NOMO-1 treated with dmso at 0.1 percent for 144 hours (cell line): Measurements from ENCODE around the gene RCN2.
A peak's percentile ranks its signal among the peaks of the same experiment; 100 is the strongest.

Experiments used
- DNase-seq: peaks from one replicate; lab custom pipeline; 2025; ENCODE audit not compliant: unreplicated experiment; lab: John Stamatoyannopoulos, UW

The RCN2 gene

DNA sequence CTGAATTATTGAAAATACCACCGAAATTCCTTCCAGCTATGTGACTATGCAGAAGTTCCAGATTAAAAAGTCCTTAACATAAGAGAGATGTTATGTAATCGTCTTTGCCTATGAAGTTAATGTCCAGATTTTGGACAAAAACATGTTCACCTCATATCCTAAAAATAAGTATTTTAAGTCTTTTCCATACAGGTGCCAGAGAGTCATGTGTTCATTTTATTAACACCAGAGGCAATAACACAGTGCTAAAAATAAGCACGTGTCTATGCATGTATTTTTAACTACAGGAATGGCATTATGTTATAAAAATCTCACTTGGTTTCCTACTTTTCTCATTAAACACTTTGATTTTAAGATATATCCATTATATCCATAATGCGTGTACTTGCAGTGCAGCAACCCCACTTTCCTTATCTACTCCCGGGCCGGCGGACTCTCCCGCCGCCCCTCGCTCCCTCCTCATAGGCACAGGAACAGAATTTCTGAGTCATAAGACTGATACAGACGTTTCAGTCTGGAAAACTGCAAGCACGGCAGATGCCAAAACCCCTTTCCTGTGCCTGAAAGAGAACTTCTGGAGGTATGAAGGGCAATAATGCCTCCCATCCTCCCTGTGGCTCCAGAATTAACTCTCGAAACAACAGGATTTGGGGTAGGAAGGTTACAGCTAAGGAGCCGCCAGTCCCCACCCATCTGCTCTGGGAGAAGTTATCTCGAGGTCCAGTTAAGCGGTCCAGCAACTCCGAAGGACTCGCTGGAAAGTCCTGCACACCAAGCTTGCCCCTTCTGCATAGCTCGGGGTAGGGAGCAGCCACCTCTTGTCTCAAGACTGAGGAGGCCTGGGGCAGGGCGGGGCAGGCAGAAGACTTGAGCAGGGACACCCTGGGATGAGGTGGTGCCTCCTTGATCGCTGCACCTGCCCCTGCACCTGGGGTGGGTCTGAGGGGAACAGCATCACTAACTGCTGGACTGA, 41.1 kb downstream of the RCN2 start:
- DNase-seq, result no peak

DNA sequence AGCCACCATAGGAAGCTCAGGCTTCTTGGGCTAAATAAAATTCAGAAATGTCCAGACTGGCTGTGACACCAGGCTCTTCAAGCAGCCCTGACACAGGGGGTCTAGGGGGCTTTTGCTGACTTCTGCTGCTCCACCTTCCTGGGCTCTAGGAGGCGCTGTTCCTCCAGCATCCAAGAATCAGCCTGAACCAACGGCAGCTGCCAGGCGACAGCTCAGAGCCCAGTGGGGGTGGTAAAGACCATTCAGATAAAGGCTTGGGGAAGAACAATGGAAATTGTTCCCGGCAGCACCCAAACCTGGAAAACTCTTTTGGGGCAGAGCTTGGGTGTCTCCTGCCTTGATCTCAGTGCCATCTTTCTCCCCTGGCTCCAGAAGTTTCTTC, 41.8 kb downstream of the RCN2 start:
- DNase-seq, result peak; percentile 18

DNA sequence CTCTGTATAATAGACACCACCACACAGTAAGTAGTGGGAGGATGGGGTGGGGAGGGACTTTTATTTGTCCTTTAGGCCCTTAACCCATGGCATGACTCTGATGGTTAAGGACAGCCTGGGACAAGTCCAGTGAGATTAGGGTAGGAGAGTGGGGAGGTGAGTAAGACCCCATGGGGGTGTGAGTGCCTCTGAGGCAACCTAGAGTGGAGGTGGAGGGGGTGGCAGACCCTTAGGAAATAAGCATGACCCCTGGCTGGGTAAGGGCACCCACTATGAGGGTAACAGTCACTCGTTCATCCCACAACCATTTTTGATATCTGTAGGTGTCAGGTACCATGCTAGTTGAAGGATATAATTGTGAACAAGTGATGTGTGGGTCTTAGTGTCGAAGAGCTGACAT, 42.4 kb downstream of the RCN2 start:
- no peak for DNase-seq

DNA sequence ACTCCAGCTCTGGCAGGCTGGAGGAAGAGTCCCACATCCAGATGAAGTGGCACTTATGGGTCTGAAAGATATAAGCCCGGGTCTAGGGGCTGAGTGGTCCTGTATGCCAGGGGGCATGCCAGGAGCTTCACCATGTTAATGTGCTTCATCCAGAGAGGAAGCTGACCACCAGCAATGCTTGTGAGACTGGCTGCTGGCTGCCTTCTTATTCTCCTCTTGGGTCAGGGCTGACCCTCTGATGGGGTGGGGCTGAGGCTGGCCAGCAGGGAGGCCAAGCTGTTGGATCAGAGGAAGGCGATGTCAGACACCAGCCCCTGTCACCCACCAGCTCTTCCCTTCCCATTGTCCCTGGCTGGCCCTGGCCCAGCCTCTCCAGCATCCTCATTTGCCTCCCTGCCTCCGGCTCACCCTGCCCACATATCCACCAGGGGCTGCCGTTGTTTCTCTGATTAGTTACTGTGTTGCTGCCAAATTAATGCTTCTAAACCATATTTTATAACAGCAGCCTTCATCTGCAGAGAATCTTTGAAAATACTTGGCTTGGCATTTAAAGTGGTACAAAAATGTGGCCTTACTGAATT, 43.0 kb downstream of the RCN2 start:
- DNase-seq, result no peak

DNA sequence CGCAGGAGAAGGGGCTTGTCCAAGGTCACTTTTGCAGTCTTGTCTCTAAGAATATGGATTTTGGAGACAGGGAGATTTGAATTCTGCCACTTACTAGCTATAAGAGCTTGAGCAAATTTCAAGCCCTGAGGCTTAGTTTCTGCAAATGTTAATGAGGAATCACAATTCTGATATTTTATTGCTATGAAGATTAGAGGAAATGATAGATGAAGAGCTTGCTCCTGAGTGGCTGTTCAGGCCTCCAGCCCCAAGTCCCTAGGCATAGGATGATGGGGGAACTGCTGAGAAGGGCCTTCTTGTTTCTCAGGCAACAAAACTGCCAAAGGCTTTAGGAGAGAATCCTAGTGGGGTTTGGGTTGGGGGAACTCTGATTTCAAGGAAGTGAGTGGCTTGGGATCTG, 44.6 kb downstream of the RCN2 start:
- no peak for DNase-seq

DNA sequence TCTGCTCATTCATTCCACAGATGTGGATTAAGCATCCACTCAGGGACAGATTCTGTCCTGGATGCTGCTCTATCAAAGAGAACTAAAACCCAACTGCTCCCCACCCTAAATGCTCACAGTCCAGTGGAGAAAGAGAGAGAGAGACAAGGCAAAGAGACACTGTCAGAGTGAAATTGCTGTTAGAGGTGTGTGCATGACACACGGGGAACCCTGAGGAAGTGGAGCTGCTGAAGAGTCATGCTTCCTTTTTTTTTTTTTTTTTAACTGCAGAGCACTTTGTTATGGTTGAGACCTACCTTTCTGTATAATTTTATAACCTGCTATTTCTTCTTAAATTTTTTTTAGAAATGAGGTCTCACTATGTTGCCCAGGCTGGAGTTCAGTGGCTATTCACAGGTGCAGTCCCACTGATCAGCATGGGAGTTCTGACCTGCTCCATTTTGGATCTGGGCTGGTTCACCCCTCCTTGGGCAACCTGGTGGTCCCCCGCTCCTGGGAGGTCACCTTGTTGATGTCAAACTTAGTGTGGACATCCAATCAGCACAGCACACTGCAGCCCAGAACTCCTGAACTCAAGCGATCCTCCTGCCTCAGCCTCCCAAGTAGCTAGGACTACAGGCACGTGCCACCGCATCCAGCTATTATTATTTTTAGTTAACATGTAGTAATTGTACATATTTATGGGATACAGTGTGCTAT, 45.2 kb downstream of the RCN2 start:
- peak; percentile 49 for DNase-seq

DNA sequence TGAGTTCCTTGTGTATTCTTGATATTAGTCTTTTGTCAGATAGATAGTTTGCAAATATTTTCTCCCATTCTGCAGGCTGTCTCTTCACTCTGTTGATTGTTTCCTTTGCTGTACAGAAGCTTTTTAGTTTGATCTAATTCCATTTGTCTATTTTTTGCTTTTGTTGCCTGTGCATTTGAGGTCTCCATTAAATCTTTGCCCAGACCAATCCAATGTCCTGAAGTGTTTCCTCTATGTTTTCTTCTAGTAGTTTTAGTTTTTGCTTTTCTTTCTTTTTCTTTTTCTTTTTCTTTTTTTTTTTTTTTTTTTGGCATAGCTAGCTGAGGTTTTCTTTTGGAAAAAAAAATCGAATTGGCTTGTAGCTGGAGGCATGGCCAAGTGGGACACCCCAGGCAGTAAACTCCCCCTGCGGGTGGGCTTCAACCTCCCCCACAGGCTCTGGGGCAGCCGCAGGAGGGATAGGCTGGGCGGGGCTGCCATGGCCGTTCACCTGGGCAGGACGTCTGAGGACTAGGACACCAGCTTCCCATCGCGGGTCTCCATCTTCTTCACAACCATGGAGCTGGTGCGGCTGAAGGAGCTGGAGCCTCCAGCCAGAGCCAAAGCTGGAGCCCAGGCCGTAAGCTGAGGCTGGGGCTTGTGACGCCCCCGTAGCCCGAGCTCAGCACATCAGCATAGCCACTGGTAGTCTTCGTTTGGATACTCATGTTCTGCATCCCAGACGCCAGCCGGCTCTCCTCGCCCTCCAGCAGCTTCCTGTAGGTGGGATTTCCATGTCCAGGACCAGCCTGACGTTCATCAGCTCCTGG, 47.2 kb downstream of the RCN2 start:
- no peak for DNase-seq

DNA sequence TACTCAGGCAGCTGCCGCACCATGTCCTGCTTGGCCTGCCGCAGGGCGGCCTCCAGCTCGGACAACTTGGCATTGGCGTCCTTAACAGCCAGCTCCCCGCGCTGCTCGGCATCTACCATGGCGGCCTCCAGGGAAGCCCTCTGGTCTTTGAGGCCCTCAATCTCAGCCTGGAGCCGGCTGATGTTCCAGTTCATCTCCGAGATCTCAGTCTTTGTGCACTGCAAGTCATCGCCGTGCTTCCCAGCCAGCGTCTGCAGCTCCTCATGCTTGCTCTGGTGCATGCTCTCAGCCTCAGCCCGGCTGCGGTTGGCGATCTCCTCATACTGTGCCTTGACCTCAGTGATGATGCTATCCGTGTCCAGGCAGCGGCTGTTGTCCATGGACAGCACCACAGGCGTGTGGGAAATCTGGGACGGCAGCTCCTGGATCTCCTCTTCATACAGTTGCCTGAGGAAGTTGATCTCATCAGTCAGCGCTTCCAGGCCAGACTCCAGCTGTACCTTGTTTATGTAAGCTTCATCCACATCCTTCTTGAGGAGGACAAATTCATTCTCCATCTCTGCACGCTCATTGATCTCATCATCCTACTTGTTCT, 47.9 kb downstream of the RCN2 start:
- no peak for DNase-seq

DNA sequence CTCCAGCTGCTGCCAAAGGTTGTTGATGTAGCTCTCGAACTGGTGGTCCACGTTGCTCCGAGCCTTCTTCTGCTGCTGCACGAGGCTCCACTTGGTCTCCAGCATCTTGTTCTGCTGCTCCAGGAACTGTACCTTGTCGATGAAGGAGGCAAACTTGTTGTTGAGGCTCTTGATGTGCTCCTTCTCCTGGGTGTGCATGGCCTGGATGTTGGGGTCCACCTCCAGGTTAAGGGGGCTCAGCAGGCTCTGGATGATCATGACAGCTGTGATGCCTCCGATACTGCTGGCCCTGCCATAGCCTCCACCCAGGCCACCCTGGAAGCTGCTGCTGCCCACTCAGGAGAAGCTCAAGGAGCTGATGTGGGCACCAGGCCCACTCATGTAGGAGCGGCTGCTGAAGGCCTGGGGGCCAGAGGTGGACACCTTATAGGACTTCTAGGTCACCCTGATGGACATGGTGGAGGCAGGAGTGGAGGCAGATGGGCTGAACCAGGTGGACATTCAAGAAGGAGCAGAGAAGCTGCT, 48.5 kb downstream of the RCN2 start:
- no peak for DNase-seq

DNA sequence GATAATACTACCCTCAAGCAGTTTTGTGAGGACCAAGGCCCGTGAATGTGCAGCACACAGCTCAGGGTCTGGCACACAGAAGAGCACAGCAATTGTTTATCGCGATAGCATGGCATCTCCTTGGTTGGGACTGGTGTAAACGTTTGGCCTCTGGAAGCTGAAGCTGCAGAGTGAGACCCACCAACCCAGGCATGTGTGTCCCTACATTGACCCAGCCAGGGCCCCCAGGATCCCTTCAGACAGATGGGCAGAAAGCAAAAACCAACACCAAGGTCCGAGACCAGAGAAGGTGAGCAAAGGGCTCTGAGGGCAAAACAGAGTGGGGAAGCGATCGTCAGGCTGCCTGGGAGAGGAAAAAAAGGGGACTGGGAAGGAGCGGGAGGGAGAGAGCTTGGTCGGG, 50.8 kb downstream of the RCN2 start:
- no peak for DNase-seq

DNA sequence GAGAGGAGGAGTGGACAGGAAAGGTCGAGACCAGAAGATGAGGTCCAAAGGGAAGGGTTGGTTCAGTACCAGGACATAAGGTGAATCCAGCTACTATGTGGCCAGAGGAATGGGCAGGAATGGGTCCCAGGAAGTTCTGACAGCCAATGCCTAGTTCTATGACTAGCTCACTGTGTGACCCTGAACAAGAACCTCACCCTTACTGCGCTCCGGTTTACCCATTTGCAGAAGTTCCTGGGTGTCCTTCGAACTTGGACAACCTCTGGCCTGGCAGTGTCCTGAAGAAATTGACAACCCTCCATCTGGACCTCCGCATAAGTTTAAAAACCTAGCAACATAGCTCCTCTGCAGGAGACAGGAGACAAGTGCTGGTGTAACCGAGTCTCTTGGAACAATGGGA, 51.2 kb downstream of the RCN2 start:
- no peak for DNase-seq

DNA sequence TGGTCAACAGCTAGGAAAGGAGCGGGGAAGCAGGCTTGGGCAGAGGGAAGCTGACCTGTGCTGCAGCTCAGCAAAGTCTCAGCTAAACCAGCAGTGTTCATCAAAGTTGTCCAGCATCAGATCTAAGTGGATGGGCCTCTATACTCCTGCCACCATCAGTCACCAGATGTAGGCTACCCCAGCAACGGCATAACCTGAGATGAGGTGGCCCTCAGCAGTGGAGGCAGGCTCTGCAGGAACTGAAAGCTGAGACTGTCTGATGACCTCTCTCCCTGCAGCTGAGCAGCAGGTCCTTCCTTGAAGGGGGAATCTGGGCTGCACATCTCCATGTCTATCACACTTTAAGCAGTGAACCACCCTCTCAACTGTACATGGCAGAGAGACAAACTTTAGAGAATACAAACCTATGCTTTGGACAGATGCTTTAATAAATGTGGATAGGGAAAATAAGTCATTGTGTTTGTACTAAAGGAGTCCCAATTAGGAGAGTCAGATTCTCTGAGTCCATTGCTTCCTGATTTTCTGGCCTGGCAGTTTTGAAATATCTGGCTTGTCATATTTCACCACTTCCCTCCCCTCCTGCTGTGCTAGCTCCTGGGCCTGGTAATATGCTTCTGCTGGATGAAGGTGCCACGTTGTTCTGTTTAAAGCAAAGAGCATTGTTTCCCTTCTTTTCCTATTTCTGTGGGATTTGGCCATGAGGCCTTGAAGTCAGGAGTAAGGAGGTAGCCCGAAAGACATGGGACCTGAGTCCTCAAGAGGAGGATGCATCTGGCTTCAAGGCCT, 52.2 kb downstream of the RCN2 start:
- peak; percentile 58 for DNase-seq

DNA sequence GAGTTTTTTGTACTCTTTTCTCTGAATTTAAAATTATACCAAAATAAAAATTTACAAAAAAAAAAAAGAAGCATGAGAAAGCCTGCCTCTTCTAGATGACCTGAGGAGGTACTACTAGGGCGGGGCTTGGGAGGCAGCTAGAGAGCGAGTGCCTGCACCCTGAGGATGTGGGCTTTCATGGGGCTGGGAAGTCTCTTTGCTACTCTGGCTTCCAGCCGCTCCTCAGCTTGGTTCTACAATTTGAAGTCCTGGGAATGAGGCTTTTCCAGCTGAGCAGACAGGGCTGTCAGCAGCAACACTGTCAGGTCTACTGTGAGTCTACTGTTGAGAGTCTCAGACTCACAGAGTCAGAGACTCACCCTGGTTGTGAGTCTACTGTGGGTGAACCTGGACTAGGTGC, 55.2 kb downstream of the RCN2 start:
- DNase-seq, result no peak

DNA sequence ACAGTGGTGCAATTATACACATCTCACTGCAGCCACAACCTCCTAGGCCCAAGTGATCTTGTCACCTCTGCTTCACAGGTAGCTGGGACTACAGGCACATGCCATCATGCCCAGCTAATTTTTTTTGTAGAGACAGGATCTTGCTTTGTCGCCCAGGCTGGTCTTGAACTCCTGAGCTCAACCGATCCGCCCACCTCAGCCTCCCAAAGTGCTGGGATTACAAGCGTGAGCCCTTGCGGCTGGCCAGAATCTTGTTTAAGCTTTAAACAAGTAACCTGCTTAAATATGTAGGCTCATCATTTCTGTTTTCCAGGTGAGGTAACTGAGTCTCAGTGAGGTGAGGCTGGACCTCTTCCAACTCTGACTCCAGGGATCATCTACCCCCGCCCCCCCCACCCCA, 55.7 kb downstream of the RCN2 start:
- no peak for DNase-seq

DNA sequence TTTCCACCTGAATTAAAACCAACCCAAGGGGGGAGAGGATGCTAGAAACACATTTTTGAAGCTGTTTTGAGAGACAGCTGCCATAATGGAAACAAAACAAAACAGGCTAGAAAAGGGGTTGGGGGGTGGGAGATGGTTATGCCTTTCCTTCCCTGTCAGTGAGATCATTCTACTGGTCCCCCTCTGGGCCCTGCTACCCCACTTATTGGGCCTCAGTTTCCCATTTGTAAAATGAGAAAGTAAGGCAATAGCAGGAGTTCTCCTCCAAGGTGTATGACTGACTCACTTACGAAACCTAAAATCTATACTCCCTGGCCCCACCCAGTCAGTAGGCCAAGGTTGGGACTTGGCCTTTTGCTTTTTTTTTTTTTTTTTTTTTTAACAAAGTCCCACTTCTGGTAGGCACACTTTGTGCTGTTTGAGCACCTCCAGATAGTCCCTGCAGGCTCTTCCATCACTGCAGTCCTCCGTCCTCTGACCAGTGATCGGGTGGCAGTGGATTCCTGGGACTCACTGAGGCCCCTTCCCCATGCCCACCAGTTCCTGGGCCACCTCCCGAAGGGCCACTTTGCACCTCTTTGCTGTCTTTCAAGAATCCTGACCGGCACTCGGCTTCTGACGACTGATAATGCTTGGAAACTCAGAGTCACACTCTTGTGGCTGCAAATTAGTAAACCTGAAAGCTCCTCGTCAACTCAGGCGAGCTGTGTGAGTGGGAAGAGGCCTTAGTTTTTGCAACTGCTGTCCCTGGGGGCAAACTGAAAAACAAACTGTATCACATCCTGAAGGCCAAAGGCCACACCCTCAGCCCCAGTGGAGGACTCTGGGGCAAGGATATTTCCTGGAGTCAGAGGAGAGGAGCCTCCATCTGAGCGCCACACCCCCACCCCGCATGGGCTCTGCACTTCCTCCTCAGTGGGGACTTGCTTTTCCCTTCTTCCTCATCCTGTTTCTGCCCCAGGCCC, 56.6 kb downstream of the RCN2 start:
- peak; percentile 90 for DNase-seq

DNA sequence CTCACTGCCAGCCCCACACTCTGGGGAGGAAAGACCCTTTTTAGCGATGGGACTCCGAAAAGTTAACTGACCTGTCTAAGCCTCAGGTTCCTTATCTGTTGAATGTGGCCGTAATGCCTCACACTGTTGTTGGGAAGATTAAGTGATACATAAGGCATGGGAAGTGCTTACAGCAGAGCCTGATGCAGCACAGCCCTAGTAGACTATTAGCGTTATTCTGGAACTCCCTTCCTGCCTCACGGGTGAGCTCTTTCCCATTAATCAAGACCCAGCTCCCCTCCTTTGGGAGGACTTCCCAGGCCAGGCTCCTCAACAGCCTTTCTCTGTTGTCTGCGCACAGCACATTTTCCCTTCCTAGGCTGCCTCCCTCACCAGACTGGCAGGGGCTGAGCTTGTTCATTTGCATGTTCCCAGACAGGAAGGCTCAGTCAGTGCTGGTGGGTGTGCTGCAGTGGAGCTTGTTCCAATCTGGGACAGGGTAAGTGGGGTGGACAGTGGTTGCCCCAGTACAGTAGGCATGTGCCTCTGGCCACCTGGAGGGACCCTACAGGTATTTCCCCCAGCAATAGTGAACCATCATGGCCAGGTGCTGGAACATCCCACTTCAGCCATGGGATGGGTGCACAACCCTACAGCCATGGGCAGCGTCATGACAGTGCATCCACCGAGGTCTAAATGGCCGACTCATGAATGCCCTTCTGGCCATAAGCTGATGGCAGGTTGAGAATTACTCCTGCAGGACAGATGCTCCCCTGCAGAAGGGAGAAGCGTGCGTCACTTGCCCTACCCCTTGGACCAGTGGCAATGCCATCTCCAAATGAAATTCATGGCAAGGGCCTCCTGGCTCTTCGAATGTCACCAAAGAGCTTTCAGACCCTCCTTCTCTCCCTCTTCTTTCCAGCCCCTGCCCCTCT, 57.6 kb downstream of the RCN2 start:
- no peak for DNase-seq

DNA sequence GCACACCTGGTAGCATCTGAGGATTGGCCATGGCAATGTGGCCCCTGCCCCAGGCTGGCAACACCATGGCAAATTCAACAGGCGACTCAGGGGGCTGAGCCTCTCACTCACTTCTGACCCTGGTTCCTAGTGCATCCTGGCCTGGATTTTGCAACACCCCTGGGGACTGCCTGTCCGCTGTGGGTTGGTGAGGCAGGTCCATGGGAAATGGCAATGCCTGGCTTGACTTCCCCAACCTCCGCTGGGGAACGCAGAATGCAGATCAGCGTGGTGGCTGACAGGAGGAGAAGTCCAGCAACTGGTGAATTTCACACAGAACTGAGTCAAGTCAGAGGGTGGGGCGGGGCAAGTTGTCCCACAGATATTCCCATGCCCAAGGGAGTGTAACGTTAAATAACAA, 59.5 kb downstream of the RCN2 start:
- DNase-seq, result no peak
